Measurements from ENCODE around the gene FAM167B. TPM values are rescaled to one million over a fixed set of nuclear protein-coding genes. Genes with fewer than 3 reads are reported as not detected.

The FAM167B gene
- total RNA-seq, 3 donors from 2014 or later (not counting 1 experiment from before 2014, with no cell fraction given) = 0.54 to 1.3 (median 0.80) TPM

GRCh38 chr1:32232558-32233304, 14.3 kb upstream of the FAM167B start:
- Mint-ChIP-seq H3K4me3 (no peak overlapping the region), H3K27ac (no peak overlapping the region), H3K27me3 (ENCODE audit: low read depth in 2 of 2) (no peaks in the 10 kb centered on the region), H3K4me1 (no peaks in the 10 kb centered on the region), H3K9me3 (no peaks in the 10 kb centered on the region), H3K36me3 (peaks cover 13% of the 10 kb centered on the region)
- TF ChIP-seq CTCF (IDR thresholded peaks at IDR 0.05) = no peak
- ATAC-seq = no peak
- Histone ChIP-seq H3K9me3 (ENCODE audit: control insufficient read depth, insufficient read depth, low read length) (no peaks in the 10 kb centered on the region), H3K27ac (ENCODE audit: low read length) (no peak overlapping the region), H3K4me3 (ENCODE audit: low read length) (no peak overlapping the region), H3K36me3 (ENCODE audit: control insufficient read depth, insufficient read depth, low read length) (peaks cover 31% of the 10 kb centered on the region), H3K4me1 (ENCODE audit: control insufficient read depth, insufficient read depth, low read length) (no peaks in the 10 kb centered on the region), H3K27me3 (ENCODE audit: control insufficient read depth, insufficient read depth, low read length) (no peaks in the 10 kb centered on the region)
- intact Hi-C loops (cut with micrococcal nuclease) = no loop called here
- no peak for DNase-seq
- 97% methylated on average over 7 of the region's 8 CpGs for WGBS (ENCODE audit: insufficient coverage)

GRCh38 chr1:32234792-32235191, 12.2 kb upstream of the FAM167B start:
- no peaks in the 10 kb centered on the region for H3K4me1 Mint-ChIP-seq
- ATAC-seq (no peak), DNase-seq (no peak)
- Histone ChIP-seq H3K27ac (ENCODE audit: low read length) (no peak overlapping the region), H3K36me3 (ENCODE audit: control insufficient read depth, insufficient read depth, low read length) (peaks cover 14% of the 10 kb centered on the region), H3K4me1 (ENCODE audit: control insufficient read depth, insufficient read depth, low read length) (peaks cover 2% of the 10 kb centered on the region), H3K27me3 (ENCODE audit: control insufficient read depth, insufficient read depth, low read length) (no peaks in the 10 kb centered on the region), H3K9me3 (ENCODE audit: control insufficient read depth, insufficient read depth, low read length) (no peaks in the 10 kb centered on the region), H3K4me3 (ENCODE audit: low read length) (no peak overlapping the region)
- H3K36me3 Mint-ChIP-seq = no peaks in the 10 kb centered on the region
- H3K27ac Mint-ChIP-seq = no peak overlapping the region
- 94% methylated on average over 7 of the region's 7 CpGs for WGBS (ENCODE audit: insufficient coverage)
- no peak overlapping the region for H3K4me3 Mint-ChIP-seq
- intact Hi-C loops (cut with micrococcal nuclease) = no loop called here
- H3K27me3 Mint-ChIP-seq (ENCODE audit: low read depth in 2 of 2) = no peaks in the 10 kb centered on the region
- no peaks in the 10 kb centered on the region for H3K9me3 Mint-ChIP-seq
- no peak for TF ChIP-seq CTCF (IDR thresholded peaks at IDR 0.05)

- Histone ChIP-seq H3K27me3 (ENCODE audit: control insufficient read depth, insufficient read depth, low read length) (no peaks in the 10 kb centered on the region), H3K27ac (ENCODE audit: low read length) (no peak overlapping the region), H3K4me1 (ENCODE audit: control insufficient read depth, insufficient read depth, low read length) (peaks cover 26% of the 10 kb centered on the region), H3K9me3 (ENCODE audit: control insufficient read depth, insufficient read depth, low read length) (no peaks in the 10 kb centered on the region), H3K4me3 (ENCODE audit: low read length) (no peak overlapping the region), H3K36me3 (ENCODE audit: control insufficient read depth, insufficient read depth, low read length) (no peaks in the 10 kb centered on the region)
- no peak for DNase-seq
- no peaks in the 10 kb centered on the region for H3K27me3 Mint-ChIP-seq (ENCODE audit: low read depth in 2 of 2)
- H3K36me3 Mint-ChIP-seq = no peaks in the 10 kb centered on the region
- peaks cover 0 to 25% of the 10 kb centered on the region in 2 donors for H3K4me1 Mint-ChIP-seq
- WGBS (ENCODE audit: insufficient coverage) = 87% methylated on average over 4 of the region's 4 CpGs
- TF ChIP-seq CTCF (IDR thresholded peaks at IDR 0.05) = no peak
- H3K4me3 Mint-ChIP-seq = peak overlapping the region; percentile 89
- H3K9me3 Mint-ChIP-seq = no peaks in the 10 kb centered on the region
- intact Hi-C loops (cut with micrococcal nuclease) = no loop called here
- ATAC-seq = no peak
- no peak overlapping the region for H3K27ac Mint-ChIP-seq
These were observed 7.7 kb upstream of the FAM167B start for GRCh38 chr1:32239337-32239736.

- Histone ChIP-seq H3K36me3 (ENCODE audit: control insufficient read depth, insufficient read depth, low read length) (no peaks in the 10 kb centered on the region), H3K9me3 (ENCODE audit: control insufficient read depth, insufficient read depth, low read length) (no peaks in the 10 kb centered on the region), H3K27me3 (ENCODE audit: control insufficient read depth, insufficient read depth, low read length) (no peaks in the 10 kb centered on the region), H3K4me3 (ENCODE audit: low read length) (no peak overlapping the region), H3K4me1 (ENCODE audit: control insufficient read depth, insufficient read depth, low read length) (peaks cover 26% of the 10 kb centered on the region), H3K27ac (ENCODE audit: low read length) (no peak overlapping the region)
- ATAC-seq (no peak), DNase-seq (no peak)
- Mint-ChIP-seq H3K27ac (peak overlapping the region in 1 of 2 donors; percentile 85), H3K27me3 (ENCODE audit: low read depth in 2 of 2) (no peaks in the 10 kb centered on the region), H3K4me3 (peak overlapping the region; percentile 89), H3K9me3 (no peaks in the 10 kb centered on the region), H3K4me1 (peaks cover 0 to 25% of the 10 kb centered on the region in 2 donors), H3K36me3 (no peaks in the 10 kb centered on the region)
- no peak for TF ChIP-seq CTCF (IDR thresholded peaks at IDR 0.05)
- intact Hi-C loops (cut with micrococcal nuclease) = no loop called here
- WGBS (ENCODE audit: insufficient coverage) = 96% methylated on average over 19 of the region's 20 CpGs
These were observed 7.3 kb upstream of the FAM167B start for GRCh38 chr1:32239790-32240139.
